ENCODE results near the gene PIAS1.

Gene PIAS1

GRCh38 chr15:68183616-68184315, 129.7 kb downstream of the PIAS1 start:
- no peak for TF ChIP-seq CTCF (IDR thresholded peaks at IDR 0.05; ENCODE audit: low read depth, low read length, missing control alignments)
- no peak for DNase-seq (ENCODE audit: low read depth)
- H3K4me3 ChIP-seq (ENCODE audit: low read depth, low read length) = no peak overlapping the region

- no peak for TF ChIP-seq CTCF (IDR thresholded peaks at IDR 0.05; ENCODE audit: low read depth, low read length, missing control alignments)
- H3K4me3 ChIP-seq (ENCODE audit: low read depth, low read length) = no peak overlapping the region
- no peak for DNase-seq (ENCODE audit: low read depth)
Observed at GRCh38 chr15:68184616-68185480, 130.7 kb downstream of the PIAS1 start.

GRCh38 chr15:68186671-68187397, 132.7 kb downstream of the PIAS1 start:
- no peak overlapping the region for H3K4me3 ChIP-seq (ENCODE audit: low read depth, low read length)
- TF ChIP-seq CTCF (IDR thresholded peaks at IDR 0.05; ENCODE audit: low read depth, low read length, missing control alignments) = no peak
- no peak for DNase-seq (ENCODE audit: low read depth)

- no peak overlapping the region for H3K4me3 ChIP-seq (ENCODE audit: low read depth, low read length)
- no peak for DNase-seq (ENCODE audit: low read depth)
- no peak for TF ChIP-seq CTCF (IDR thresholded peaks at IDR 0.05; ENCODE audit: low read depth, low read length, missing control alignments)
Observed at GRCh38 chr15:68187559-68187958, 133.4 kb downstream of the PIAS1 start.

- DNase-seq (ENCODE audit: low read depth) = no peak
- TF ChIP-seq CTCF (IDR thresholded peaks at IDR 0.05; ENCODE audit: low read depth, low read length, missing control alignments) = no peak
- H3K4me3 ChIP-seq (ENCODE audit: low read depth, low read length) = no peak overlapping the region
Observed at GRCh38 chr15:68188647-68189046, 134.5 kb downstream of the PIAS1 start.

- DNase-seq (ENCODE audit: low read depth) = no peak
- H3K4me3 ChIP-seq (ENCODE audit: low read depth, low read length) = no peak overlapping the region
- no peak for TF ChIP-seq CTCF (IDR thresholded peaks at IDR 0.05; ENCODE audit: low read depth, low read length, missing control alignments)
Observed at GRCh38 chr15:68190048-68190447, 135.9 kb downstream of the PIAS1 start.
